SKM-1 treated with dmso at 0.1 percent for 144 hours (cell line): ENCODE measurements around the gene PRSS56.

Source experiments
- DNase-seq: peaks from one replicate; lab custom pipeline; 2025; ENCODE audit not compliant: unreplicated experiment; lab: John Stamatoyannopoulos, UW

Gene PRSS56

GRCh38 chr2:232519581-232520438 lies at the start of gene PRSS56:
TSS of gene PRSS56 (plus strand) at chr2:232520388. CDS start at chr2:232520599, 211 bp downstream.
- DNase-seq = no peak

GRCh38 chr2:232473467-232473890 lies 46.7 kb upstream of the PRSS56 start:
- no peak for DNase-seq

GRCh38 chr2:232476045-232476444 lies 44.1 kb upstream of the PRSS56 start:
- no peak for DNase-seq

- DNase-seq = no peak
Observed at GRCh38 chr2:232476791-232477190, 43.4 kb upstream of the PRSS56 start.

- DNase-seq = no peak
Observed at GRCh38 chr2:232477751-232478510, 42.3 kb upstream of the PRSS56 start.

GRCh38 chr2:232478571-232479340 lies 41.4 kb upstream of the PRSS56 start:
- DNase-seq = no peak

GRCh38 chr2:232479341-232480200 lies 40.6 kb upstream of the PRSS56 start:
- DNase-seq = no peak

- no peak for DNase-seq
Observed at GRCh38 chr2:232480201-232481190, 39.7 kb upstream of the PRSS56 start.

- no peak for DNase-seq
Observed at GRCh38 chr2:232481322-232482140, 38.7 kb upstream of the PRSS56 start.

- DNase-seq = no peak
Observed at GRCh38 chr2:232482301-232483238, 37.6 kb upstream of the PRSS56 start.

GRCh38 chr2:232483311-232483922 lies 36.8 kb upstream of the PRSS56 start:
- no peak for DNase-seq

GRCh38 chr2:232483923-232484627 lies 36.1 kb upstream of the PRSS56 start:
- no peak for DNase-seq

- DNase-seq = no peak
Observed at GRCh38 chr2:232484628-232485347, 35.4 kb upstream of the PRSS56 start.

GRCh38 chr2:232485348-232485756 lies 34.8 kb upstream of the PRSS56 start:
- DNase-seq = no peak

GRCh38 chr2:232485757-232486557 lies 34.2 kb upstream of the PRSS56 start:
- DNase-seq = no peak
